Kidney (tissue), 22 donors: Measurements from ENCODE around the gene TRPM2. TPM values are rescaled to one million over a fixed set of nuclear protein-coding genes. Genes with fewer than 3 reads are reported as not detected.
A peak's percentile ranks its signal among the peaks of the same experiment; 100 is the strongest.

Experiments used
- DNase-seq, 5 donors: peaks; one replicate each; pipeline ENCODE4 v3.0.0-alpha.2; 2013 to 2020
- FAIRE-seq: peaks from 2 replicates; lab custom pipeline; 2012; peaks lifted over from hg19 to GRCh38; lab: Jason Lieb, UNC
- H3K27ac ChIP-seq, 2 donors: one replicate each; pipeline ENCODE4 v1.7.0; 2013; ENCODE audit warnings: low read depth in 2 of 2, low read length in 2 of 2, inconsistent platforms in 1 of 2
- H3K27me3 ChIP-seq: one replicate; pipeline ENCODE4 v1.7.1; 2013; ENCODE audit warnings: low read length, inconsistent platforms; ENCODE audit not compliant: control insufficient read depth, insufficient read depth
- H3K36me3 ChIP-seq, 3 donors: one replicate each; pipeline versions ENCODE4 v1.7.0 to v1.7.1; 2013; ENCODE audit warnings: low read length in 3 of 3, control low read depth in 1 of 3, inconsistent platforms in 1 of 3; ENCODE audit not compliant: insufficient read depth in 3 of 3, control insufficient read depth in 2 of 3
- H3K4me1 ChIP-seq, 3 donors: one replicate each; pipeline versions ENCODE4 v1.7.0 to v1.7.1; 2013; ENCODE audit warnings: low read length in 3 of 3, inconsistent platforms in 1 of 3, low read depth in 1 of 3; ENCODE audit not compliant: control insufficient read depth in 2 of 3, insufficient read depth in 2 of 3
- H3K4me3 ChIP-seq, 3 donors: one replicate each; pipeline versions ENCODE4 v1.7.0 to v1.8.1; 2013; ENCODE audit warnings: low read length in 3 of 3, control low read depth in 1 of 3, inconsistent platforms in 1 of 3
- H3K9ac ChIP-seq, 3 donors: one replicate each; pipeline versions ENCODE4 v1.7.0 to v1.7.1; 2013; ENCODE audit warnings: low read length in 3 of 3, control low read depth in 1 of 3, inconsistent platforms in 1 of 3
- H3K9me3 ChIP-seq, 3 donors: one replicate each; pipeline versions ENCODE4 v1.7.0 to v1.7.1; 2013; ENCODE audit warnings: low read length in 3 of 3, control low read depth in 1 of 3, inconsistent platforms in 1 of 3; ENCODE audit not compliant: control insufficient read depth in 2 of 3, insufficient read depth in 1 of 3
- CTCF ChIP-seq: IDR thresholded peaks from 3 replicates; pipeline ENCODE4 v1.5.1; 2012; ENCODE audit warnings: mild to moderate bottlenecking, moderate library complexity, borderline replicate concordance; ENCODE audit not compliant: insufficient read depth; ENCODE audit errors: extremely low read depth
- intact Hi-C: fragments of 100-400 bp; cut with DNase I; formaldehyde crosslinking; loops from one replicate; pipeline ENCODE4 v1.11.1; 2022
- long read RNA-seq, 10 donors: library from polyadenylated mRNA in 1 of 10; unstranded in 1 of 10; transcript quantifications; one replicate each; pipeline ENCODE4 v2.0.0 and lab custom pipeline, GENCODE V29; 2021 to 2026
- polyA plus RNA-seq: library from polyadenylated mRNA; stranded (reverse); fragments of 350-450 nt; fragmentation: Illumina TruSeq; extraction: RNeasy Lipid Tissue Mini Kit (QIAGEN cat#74804); gene quantifications from one replicate; pipeline ENCODE4 v1.2.3, GENCODE V29; 2014; ENCODE audit warnings: low read depth, low replicate concordance; ENCODE audit not compliant: insufficient read depth
- total RNA-seq: library from RNA; stranded (reverse); fragmentation: NEBNext Ultra II Directional; extraction: Animal tissue kit (Norgen Biotek cat#: 25700); gene quantifications from one replicate; pipeline ENCODE4 v1.2.1, GENCODE V29; 2021
- donor health status: control.
- donor health status: control.
- donor health status: control.
- donor health status: control.
- donor health status: control.
- donor health status: DM: yes; HTN: yes; CAD: no.
- donor health status: Normal renal cell carcinoma (clear cell type).

The TRPM2 gene
- total RNA-seq: 11.5 TPM
- 2.0 TPM for polyA plus RNA-seq
- long read RNA-seq, donor 1: 0 reads
- long read RNA-seq, donor 2: 0 reads
- long read RNA-seq, donor 3: 0 reads
- long read RNA-seq, donor 4: 0 reads
- long read RNA-seq, donor 5: 0 reads
- long read RNA-seq, donor 6: 0 reads
- long read RNA-seq, donor 7, partial matches to known transcripts: 2 of 6 reads
- long read RNA-seq, donor 7, other reads (novel, unspliced or antisense): 4 of 6 reads
- long read RNA-seq, donor 8: 0 reads
- long read RNA-seq, donor 9: 0 reads
- long read RNA-seq, donor 10: 0 reads

GRCh38 chr21:44353191-44353970 lies at the start of gene TRPM2:
TRPM2 (plus strand) TSS chr21:44353621; CDS start chr21:44353701, 80 bp downstream.
- intact Hi-C loops: no loop called here
- peak in 2 of 5 donors; percentile 44 to 78 for DNase-seq
- no peaks in the 10 kb centered on the region for H3K36me3 ChIP-seq
- H3K4me3 ChIP-seq: no peak within 1 kb of the TSS
- H3K9ac ChIP-seq: no peak within 1 kb of the TSS
- no peaks in the 10 kb centered on the region for H3K9me3 ChIP-seq
- FAIRE-seq: no peak
- no peak for TF ChIP-seq CTCF
- H3K27ac ChIP-seq: no peak within 1 kb of the TSS
- H3K27me3 ChIP-seq: peaks cover 7% of the 10 kb centered on the region
- no peaks in the 10 kb centered on the region for H3K4me1 ChIP-seq

DNA sequence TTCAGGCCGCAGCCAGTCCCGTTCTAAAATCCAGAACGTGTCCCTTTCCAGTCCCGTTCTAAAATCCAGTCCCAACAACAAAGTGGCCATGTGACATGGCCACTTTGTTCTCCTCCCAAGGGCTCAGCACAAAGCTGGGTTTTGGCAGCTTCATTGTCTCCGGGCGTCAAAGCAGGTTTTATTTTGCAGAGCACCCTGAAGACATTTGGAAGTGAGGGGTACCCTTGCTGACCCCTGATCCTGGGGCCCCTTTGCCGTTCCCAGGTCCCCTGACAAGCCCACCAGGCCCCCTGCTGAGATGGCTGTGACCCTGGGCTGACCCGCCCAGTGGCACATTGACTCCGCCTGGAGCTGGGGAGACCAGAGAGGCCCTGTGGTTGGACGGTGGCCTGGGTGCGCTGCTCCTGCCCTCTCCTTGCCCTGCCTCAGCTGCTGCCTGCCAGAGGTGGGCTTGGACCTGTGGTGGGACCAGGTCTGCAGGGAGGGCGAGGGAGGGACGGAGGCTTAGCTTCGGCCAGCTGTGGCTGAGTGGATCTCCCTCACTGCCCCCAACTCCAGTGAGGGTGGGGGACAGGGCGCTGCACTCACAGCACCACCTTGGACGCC lies 49.3 kb upstream of the TRPM2 start:
- Histone ChIP-seq H3K9me3 (no peaks in the 10 kb centered on the region), H3K9ac (peak overlapping the region in 2 of 3 donors; percentile 13 to 30), H3K27ac (peak overlapping the region; percentile 89 to 94), H3K36me3 (peaks cover 0 to 4% (median 4%) of the 10 kb centered on the region in 3 donors), H3K27me3 (no peaks in the 10 kb centered on the region), H3K4me3 (peak overlapping the region in 1 of 3 donors; percentile 23), H3K4me1 (peaks cover 0 to 50% (median 27%) of the 10 kb centered on the region in 3 donors)
- FAIRE-seq: no peak
- DNase-seq: peak in 1 of 5 donors; percentile 76
- intact Hi-C loops: no loop called here
- no peak for TF ChIP-seq CTCF

GRCh38 chr21:44304877-44305293 lies 48.5 kb upstream of the TRPM2 start:
- FAIRE-seq: no peak
- peak in 4 of 5 donors; percentile 78 to 89 (median 84) for DNase-seq

More at GRCh38 chr21:44304877-44305293, 48.5 kb upstream of the TRPM2 start:
- intact Hi-C loops: no loop called here
- peak; percentile 60 for TF ChIP-seq CTCF
- Histone ChIP-seq H3K27me3 (no peaks in the 10 kb centered on the region), H3K9ac (peak overlapping the region in 2 of 3 donors; percentile 44 to 61), H3K9me3 (no peaks in the 10 kb centered on the region), H3K36me3 (peaks cover 0 to 6% (median 4%) of the 10 kb centered on the region in 3 donors), H3K4me1 (peaks cover 0 to 47% (median 27%) of the 10 kb centered on the region in 3 donors), H3K27ac (peak overlapping the region; percentile 89 to 94), H3K4me3 (peak overlapping the region in 1 of 3 donors; percentile 32)
